ENCODE measurements around the gene ZNF33B. TPM values are rescaled to one million over a fixed set of nuclear protein-coding genes. Genes with fewer than 3 reads are reported as not detected.

The ZNF33B gene
- total RNA-seq, 1 donor from 2014 or later, result 16.3 TPM

DNA sequence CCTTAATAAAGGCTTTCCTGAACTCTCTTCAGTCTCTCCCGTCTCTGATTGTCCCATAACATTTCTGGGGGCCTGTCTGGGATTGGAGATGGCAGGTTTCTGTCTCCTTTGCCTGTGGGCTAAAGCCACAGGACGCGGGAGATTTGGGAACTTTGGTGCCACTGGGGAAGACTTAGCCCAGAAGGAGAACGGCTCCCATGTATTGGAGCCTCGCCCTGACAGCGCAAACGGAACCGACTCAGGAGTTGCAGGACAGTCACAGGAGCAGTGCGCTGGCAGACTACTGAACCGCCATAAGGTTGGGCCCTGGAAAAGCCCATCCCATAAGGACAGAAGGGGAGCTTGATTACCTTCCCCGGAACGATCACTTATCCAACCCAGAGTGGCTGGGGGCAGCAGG, 7.1 kb upstream of the ZNF33B start:
- H3K4me3 ChIP-seq, result no peak overlapping the region
- no peaks in the 10 kb centered on the region for H3K9me3 ChIP-seq (replicated peaks)
- no peaks in the 10 kb centered on the region for H3K36me3 ChIP-seq
- no peaks in the 10 kb centered on the region for H3K4me1 ChIP-seq
- peaks cover 21% of the 10 kb centered on the region for H3K27me3 ChIP-seq (ENCODE audit: low read depth)
- no peak overlapping the region for H3K27ac ChIP-seq (replicated peaks)
- no peak for DNase-seq
- TF ChIP-seq, protein P1, sequence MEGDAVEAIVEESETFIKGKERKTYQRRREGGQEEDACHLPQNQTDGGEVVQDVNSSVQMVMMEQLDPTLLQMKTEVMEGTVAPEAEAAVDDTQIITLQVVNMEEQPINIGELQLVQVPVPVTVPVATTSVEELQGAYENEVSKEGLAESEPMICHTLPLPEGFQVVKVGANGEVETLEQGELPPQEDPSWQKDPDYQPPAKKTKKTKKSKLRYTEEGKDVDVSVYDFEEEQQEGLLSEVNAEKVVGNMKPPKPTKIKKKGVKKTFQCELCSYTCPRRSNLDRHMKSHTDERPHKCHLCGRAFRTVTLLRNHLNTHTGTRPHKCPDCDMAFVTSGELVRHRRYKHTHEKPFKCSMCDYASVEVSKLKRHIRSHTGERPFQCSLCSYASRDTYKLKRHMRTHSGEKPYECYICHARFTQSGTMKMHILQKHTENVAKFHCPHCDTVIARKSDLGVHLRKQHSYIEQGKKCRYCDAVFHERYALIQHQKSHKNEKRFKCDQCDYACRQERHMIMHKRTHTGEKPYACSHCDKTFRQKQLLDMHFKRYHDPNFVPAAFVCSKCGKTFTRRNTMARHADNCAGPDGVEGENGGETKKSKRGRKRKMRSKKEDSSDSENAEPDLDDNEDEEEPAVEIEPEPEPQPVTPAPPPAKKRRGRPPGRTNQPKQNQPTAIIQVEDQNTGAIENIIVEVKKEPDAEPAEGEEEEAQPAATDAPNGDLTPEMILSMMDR (IDR thresholded peaks at IDR 0.05; ENCODE audit: borderline replicate concordance), result no peak
- intact Hi-C loops (cut with micrococcal nuclease), result no loop called here

DNA sequence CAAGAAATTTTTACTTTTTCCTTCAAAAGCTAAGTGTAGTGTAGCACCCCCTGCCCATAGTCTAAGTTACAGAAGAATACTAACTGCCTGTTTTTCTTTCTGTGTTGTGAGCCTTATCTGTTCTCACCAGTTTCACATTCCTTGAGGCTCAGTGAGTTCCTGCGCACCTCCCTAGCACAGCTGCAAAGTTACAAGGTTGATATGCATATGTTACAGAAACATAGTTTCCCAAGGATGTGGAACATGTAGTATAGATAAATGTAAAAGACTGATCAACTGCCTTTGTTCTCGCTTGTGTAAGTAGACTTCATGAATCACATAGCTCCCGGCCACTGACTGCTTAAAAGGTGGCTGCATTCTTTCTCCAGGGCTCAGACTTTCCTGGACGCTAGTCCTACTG, 6.7 kb upstream of the ZNF33B start:
- no peak overlapping the region for H3K27ac ChIP-seq (replicated peaks)
- intact Hi-C loops (cut with micrococcal nuclease), result no loop called here
- H3K9me3 ChIP-seq (replicated peaks), result no peaks in the 10 kb centered on the region
- H3K4me1 ChIP-seq, result no peaks in the 10 kb centered on the region
- TF ChIP-seq, protein P1 (IDR thresholded peaks at IDR 0.05; ENCODE audit: borderline replicate concordance), result no peak
- H3K36me3 ChIP-seq, result no peaks in the 10 kb centered on the region
- peaks cover 19% of the 10 kb centered on the region for H3K27me3 ChIP-seq (ENCODE audit: low read depth)
- H3K4me3 ChIP-seq, result no peak overlapping the region
- no peak for DNase-seq

DNA sequence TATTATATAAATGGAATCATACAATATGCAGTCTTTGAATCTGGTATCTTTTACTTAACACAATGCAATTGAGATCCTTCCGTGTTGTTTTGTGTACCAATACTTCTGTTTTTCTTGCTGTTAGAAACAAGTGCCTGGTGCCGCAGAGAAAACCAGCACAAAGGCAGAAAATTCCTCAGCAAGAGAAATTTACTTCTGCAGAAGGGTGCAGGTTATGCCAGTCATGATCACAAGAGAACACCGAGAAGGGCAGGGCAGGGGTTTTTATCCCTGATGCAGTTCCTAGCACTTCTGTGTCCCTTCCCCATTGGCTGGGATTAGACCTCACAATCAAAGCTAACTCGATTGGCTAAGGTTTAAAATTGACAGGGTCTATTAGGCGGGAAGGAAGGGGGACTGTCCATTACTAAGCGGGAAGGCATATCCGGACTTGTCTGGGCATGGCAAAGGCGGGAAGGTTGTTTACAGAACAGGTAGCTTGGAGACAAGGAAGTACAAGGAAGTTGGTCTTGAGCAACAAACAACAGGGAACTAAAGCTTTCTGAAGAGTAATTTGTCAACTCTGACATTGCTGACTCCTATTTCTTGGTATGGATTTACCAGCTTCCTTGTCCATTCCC, 2.4 kb upstream of the ZNF33B start:
- intact Hi-C loops (cut with micrococcal nuclease), result no loop called here
- TF ChIP-seq, protein P1 (IDR thresholded peaks at IDR 0.05; ENCODE audit: borderline replicate concordance), result no peak
- Histone ChIP-seq H3K9me3 (replicated peaks) (no peaks in the 10 kb centered on the region), H3K36me3 (no peaks in the 10 kb centered on the region), H3K4me3 (no peak overlapping the region), H3K27ac (replicated peaks) (no peak overlapping the region), H3K4me1 (peaks cover 17% of the 10 kb centered on the region), H3K27me3 (ENCODE audit: low read depth) (no peaks in the 10 kb centered on the region)
- DNase-seq, result no peak

DNA sequence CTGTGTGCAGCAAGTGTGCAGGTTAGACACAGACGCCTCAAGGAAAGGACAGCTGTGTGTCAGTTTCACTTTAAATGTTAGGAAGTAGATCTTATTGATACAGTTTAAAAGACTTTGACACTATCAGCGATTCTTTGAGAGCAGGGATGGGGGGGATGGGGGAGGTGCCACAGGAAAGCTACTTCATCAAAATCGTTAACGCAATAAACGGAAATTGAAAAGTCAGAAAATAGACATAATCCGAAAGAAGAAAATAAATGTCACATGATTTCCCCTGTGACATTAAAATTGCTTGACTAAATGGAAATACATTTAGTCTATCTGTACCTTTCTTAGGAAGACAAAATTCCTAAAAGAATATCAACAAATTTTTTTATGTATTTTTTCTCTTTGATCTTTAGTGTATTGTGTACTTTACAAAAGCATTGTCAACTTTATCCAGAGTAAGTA, 476 bp upstream of the ZNF33B start:
- peak overlapping the region; percentile 98 for H3K27ac ChIP-seq (replicated peaks)

DNA sequence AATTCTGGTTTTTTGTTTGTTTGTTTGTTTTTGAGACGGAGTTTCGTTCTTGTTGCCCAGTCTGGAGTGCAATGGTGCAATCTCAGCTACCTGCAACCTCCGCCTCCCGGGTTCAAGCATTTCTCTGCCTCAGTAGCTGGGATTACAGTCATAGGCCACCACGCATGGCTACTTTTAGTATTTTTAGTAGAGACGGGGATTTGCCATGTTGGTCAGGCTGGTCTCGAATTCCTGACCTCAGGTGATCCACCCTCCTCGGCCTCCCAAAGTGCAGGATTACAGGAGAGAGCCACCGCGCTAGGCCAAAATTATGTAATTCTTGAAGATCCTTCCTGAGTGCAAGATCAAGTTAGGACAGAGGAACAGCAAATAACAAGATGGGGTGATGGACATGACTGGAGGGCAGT, 719 bp downstream of the ZNF33B start:
- Histone ChIP-seq H3K4me3 (peak overlapping the region; percentile 90), H3K4me1 (peaks cover 17% of the 10 kb centered on the region), H3K27me3 (ENCODE audit: low read depth) (no peaks in the 10 kb centered on the region), H3K9me3 (replicated peaks) (no peaks in the 10 kb centered on the region), H3K27ac (replicated peaks) (peak overlapping the region; percentile 98), H3K36me3 (peaks cover 7% of the 10 kb centered on the region)
- DNase-seq, result no peak
- TF ChIP-seq, protein P1 (IDR thresholded peaks at IDR 0.05; ENCODE audit: borderline replicate concordance), result no peak
- intact Hi-C loops (cut with micrococcal nuclease), result no loop called here

More for the DNA sequence above, 476 bp upstream of the ZNF33B start:
- intact Hi-C loops (cut with micrococcal nuclease), result no loop called here
- no peak for DNase-seq
- Histone ChIP-seq H3K4me1 (peaks cover 17% of the 10 kb centered on the region), H3K36me3 (peaks cover 2% of the 10 kb centered on the region), H3K9me3 (replicated peaks) (no peaks in the 10 kb centered on the region), H3K4me3 (peak overlapping the region; percentile 90), H3K27me3 (ENCODE audit: low read depth) (no peaks in the 10 kb centered on the region)
- TF ChIP-seq, protein P1 (IDR thresholded peaks at IDR 0.05; ENCODE audit: borderline replicate concordance), result no peak

Measured in left ventricle myocardium inferior (tissue), 1 donor.